Activated naive CD4-positive, alpha-beta T cell treated with anti-CD3 and anti-CD28 coated beads for 36 hours (primary cell): ENCODE measurements around the gene ATG9B. TPM values are rescaled to one million over a fixed set of nuclear protein-coding genes. Genes with fewer than 3 reads are reported as not detected.

Experiments used
- CTCF ChIA-PET: fragments of 350-600 bp; sonication (Branson Sonifier 250); formaldehyde crosslinking; loops from one replicate; lab custom pipeline; 2021; ENCODE audit warnings: antibody characterized with exemption; lab: Charles Lee
- DNase-seq: peaks from one replicate; pipeline ENCODE4 v3.0.0-alpha.2; 2020
- H3K27ac Mint-ChIP-seq: one replicate; pipeline ENCODE4 v1.8.0; 2021; ENCODE audit warnings: mild to moderate bottlenecking, mixed read lengths
- H3K27me3 Mint-ChIP-seq: one replicate; pipeline ENCODE4 v1.8.0; 2021; ENCODE audit warnings: low read depth, mixed read lengths
- H3K36me3 Mint-ChIP-seq: one replicate; pipeline ENCODE4 v1.8.0; 2021; ENCODE audit warnings: low read depth, mixed read lengths
- H3K4me1 Mint-ChIP-seq: one replicate; pipeline ENCODE4 v1.8.0; 2021; ENCODE audit warnings: low read depth, mixed read lengths
- H3K4me3 Mint-ChIP-seq: one replicate; pipeline ENCODE4 v1.8.0; 2021; ENCODE audit warnings: mild to moderate bottlenecking, moderate library complexity, mixed read lengths
- H3K9me3 Mint-ChIP-seq: one replicate; pipeline ENCODE4 v1.8.0; 2021; ENCODE audit warnings: mixed read lengths
- intact Hi-C: fragments of 100-400 bp; cut with micrococcal nuclease; formaldehyde crosslinking; loops from one replicate; pipeline ENCODE4 v1.15.1; 2023
- total RNA-seq, 2 experiments: library from RNA; stranded (reverse); gene quantifications; one replicate each; pipeline ENCODE4 v1.2.3, GENCODE V29; 2021

The ATG9B gene
- total RNA-seq, 2 experiments from 2014 or later, result 2.8 to 4.0 TPM

DNA sequence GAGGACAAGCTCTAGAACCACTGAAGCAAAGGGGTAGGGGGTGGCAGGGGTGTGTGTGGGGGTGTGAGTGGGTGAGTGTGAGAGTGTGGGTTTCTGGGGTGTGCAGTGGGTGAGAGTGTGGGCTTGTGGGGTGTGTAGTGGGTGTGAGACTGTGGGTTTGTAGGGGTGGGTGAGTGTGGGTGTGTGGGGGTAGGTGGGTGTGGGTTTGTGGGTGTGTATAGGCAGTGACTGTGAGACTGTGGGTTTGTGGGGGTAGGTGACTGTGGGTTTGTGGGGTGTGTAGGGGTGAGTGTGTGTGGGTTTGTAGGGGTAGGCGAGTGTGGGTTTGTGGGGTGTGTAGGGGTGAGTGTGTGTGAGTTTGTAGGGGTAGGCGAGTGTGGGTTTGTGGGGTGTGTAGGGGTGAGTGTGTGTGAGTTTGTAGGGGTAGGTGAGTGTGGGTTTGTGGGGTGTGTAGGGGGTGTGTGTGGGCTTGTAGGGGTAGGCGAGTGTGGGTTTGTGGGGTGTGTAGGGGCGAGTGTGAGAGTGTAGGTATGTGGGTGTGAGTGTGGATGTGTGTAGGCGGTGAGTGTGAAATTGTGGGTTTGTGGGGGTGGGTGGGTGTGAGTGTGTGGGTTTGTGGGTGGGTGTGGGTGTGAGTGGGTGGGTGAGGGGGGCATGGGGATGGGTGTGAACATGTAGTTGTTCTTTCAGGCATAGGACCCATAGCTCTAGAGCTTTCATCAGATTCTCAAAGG is 24.6 kb downstream of the ATG9B start:
- Mint-ChIP-seq H3K27me3 (no peaks in the 10 kb centered on the region), H3K4me3 (no peak overlapping the region), H3K36me3 (peaks cover 2% of the 10 kb centered on the region), H3K4me1 (peaks cover 34% of the 10 kb centered on the region), H3K9me3 (no peaks in the 10 kb centered on the region), H3K27ac (no peak overlapping the region)
- DNase-seq, result no peak
- intact Hi-C loops, result no loop called here
- CTCF ChIA-PET, result interaction anchor here (0.7 kb wide), 1 partner anchor 11 kb away, joined by 3 read pairs; no protein-coding TSS in a partner anchor

DNA sequence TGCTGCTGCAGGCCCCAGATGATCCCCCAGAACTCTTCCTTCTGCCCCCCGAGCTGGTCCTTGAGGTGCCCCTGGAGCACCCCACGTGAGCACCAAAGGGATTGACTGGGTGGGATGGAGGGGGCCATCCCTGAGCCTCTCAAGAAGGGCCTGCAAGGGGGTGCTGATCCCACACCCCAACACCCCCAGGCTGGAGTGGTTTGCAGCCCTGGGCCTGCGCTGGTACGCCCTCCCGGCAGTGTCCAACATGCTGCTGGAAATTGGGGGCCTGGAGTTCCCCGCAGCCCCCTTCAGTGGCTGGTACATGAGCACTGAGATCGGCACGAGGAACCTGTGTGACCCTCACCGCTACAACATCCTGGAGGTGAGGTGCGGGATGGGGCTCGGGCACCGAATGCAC is 25.3 kb downstream of the ATG9B start:
- no peak overlapping the region for H3K27ac Mint-ChIP-seq
- no peaks in the 10 kb centered on the region for H3K27me3 Mint-ChIP-seq
- no peak for DNase-seq
- intact Hi-C loops, result no loop called here
- no peaks in the 10 kb centered on the region for H3K9me3 Mint-ChIP-seq
- CTCF ChIA-PET, result no interaction called here
- no peak overlapping the region for H3K4me3 Mint-ChIP-seq
- no peaks in the 10 kb centered on the region for H3K36me3 Mint-ChIP-seq
- H3K4me1 Mint-ChIP-seq, result peaks cover 38% of the 10 kb centered on the region

DNA sequence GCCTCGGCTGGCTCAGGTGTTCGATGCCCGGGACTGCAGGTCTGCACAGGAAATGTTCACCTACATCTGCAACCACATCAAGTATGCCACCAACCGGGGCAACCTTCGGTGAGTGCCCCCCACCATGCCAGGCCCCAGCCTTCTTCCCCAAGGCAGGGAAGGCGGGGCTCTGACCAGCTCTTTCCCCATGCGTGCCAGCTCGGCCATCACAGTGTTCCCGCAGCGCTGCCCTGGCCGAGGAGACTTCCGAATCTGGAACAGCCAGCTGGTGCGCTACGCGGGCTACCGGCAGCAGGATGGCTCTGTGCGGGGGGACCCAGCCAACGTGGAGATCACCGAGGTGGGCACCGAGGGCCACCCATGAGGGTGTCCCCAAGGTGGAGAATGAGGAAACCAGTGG is 26.0 kb downstream of the ATG9B start:
- peaks cover 40% of the 10 kb centered on the region for H3K4me1 Mint-ChIP-seq
- DNase-seq, result no peak
- H3K27ac Mint-ChIP-seq, result no peak overlapping the region
- H3K4me3 Mint-ChIP-seq, result no peak overlapping the region
- CTCF ChIA-PET, result interaction anchor here (1.3 kb wide), 1 partner anchor 14 kb away, joined by 3 read pairs; no protein-coding TSS in a partner anchor
- H3K27me3 Mint-ChIP-seq, result no peaks in the 10 kb centered on the region
- no peaks in the 10 kb centered on the region for H3K9me3 Mint-ChIP-seq
- H3K36me3 Mint-ChIP-seq, result no peaks in the 10 kb centered on the region
- intact Hi-C loops, result no loop called here

DNA sequence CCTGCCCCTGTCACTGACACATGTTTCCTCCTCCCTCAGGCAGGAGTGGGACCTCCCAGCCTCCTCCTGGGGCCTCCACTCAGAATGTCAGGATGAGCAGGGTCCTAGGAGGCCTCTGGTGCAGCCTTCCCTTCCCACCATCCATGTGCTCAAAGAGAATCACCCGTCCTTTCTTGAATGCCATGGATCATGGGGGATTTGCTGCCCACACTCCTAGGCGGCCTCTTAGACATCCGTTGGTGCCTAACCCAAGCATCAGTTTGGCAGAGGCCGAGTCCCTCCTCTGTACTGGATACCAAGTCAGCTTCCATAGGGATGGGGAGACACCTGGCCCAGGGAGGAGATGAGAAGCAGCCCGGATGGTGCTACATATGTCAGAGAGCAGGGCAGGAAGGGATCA is 26.5 kb downstream of the ATG9B start:
- Mint-ChIP-seq H3K36me3 (no peaks in the 10 kb centered on the region), H3K27me3 (no peaks in the 10 kb centered on the region), H3K4me1 (peaks cover 43% of the 10 kb centered on the region), H3K9me3 (no peaks in the 10 kb centered on the region), H3K27ac (no peak overlapping the region), H3K4me3 (no peak overlapping the region)
- CTCF ChIA-PET, result interaction anchor here (0.8 to 1.5 kb wide), 3 partner anchors 11 to 35 kb away, joined by 3 to 5 read pairs (median 3); no protein-coding TSS in a partner anchor
- intact Hi-C loops, result loop anchor here (2.0 kb wide), 1 partner anchor 17 kb away; no protein-coding TSS in a partner anchor
- no peak for DNase-seq

GRCh38 chr7:150997075-150997511 is 27.2 kb downstream of the ATG9B start:
- DNase-seq, result no peak
- H3K4me1 Mint-ChIP-seq, result peaks cover 43% of the 10 kb centered on the region
- H3K36me3 Mint-ChIP-seq, result no peaks in the 10 kb centered on the region
- no peaks in the 10 kb centered on the region for H3K27me3 Mint-ChIP-seq
- no peaks in the 10 kb centered on the region for H3K9me3 Mint-ChIP-seq
- intact Hi-C loops, result loop anchor here (2.0 kb wide), 1 partner anchor 18 kb away; no protein-coding TSS in a partner anchor
- no peak overlapping the region for H3K4me3 Mint-ChIP-seq
- CTCF ChIA-PET, result interaction anchor here (1.4 to 1.5 kb wide), 2 partner anchors 12 to 34 kb away, joined by 3 to 5 read pairs; no protein-coding TSS in a partner anchor
- H3K27ac Mint-ChIP-seq, result no peak overlapping the region

DNA sequence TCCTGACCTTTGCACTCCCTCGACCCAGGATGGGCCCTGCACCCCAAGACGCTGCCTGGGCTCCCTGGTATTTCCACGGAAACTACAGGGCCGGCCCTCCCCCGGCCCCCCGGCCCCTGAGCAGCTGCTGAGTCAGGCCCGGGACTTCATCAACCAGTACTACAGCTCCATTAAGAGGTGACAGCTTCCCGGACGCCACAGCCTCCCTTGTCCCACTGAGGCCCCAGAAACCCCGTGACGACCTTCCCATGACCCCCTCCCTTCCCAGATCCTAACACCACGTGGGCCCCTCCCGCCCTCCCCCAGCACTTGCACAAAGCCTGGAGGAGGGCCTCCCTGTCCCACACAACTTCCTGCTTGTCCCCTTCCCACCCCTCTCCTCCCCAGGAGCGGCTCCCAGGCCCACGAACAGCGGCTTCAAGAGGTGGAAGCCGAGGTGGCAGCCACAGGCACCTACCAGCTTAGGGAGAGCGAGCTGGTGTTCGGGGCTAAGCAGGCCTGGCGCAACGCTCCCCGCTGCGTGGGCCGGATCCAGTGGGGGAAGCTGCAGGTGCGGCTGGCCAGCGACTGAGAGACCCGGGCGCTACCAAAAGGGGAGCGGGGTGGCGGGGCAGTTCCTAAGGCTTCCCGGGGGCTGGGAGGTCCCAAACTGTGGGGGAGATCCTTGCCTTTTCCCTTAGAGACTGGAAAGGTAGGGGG is 27.8 kb downstream of the ATG9B start:
- intact Hi-C loops, result loop anchor here (2.0 kb wide), 1 partner anchor 18 kb away; no protein-coding TSS in a partner anchor
- H3K9me3 Mint-ChIP-seq, result no peaks in the 10 kb centered on the region
- H3K4me3 Mint-ChIP-seq, result peak overlapping the region; percentile 49
- H3K4me1 Mint-ChIP-seq, result peaks cover 43% of the 10 kb centered on the region
- peak; percentile 52 for DNase-seq
- no peak overlapping the region for H3K27ac Mint-ChIP-seq
- CTCF ChIA-PET, result interaction anchor here (0.9 to 1.5 kb wide), 3 partner anchors 12 to 33 kb away, joined by 3 to 5 read pairs (median 3); no protein-coding TSS in a partner anchor
- H3K36me3 Mint-ChIP-seq, result no peaks in the 10 kb centered on the region
- no peaks in the 10 kb centered on the region for H3K27me3 Mint-ChIP-seq

- peaks cover 43% of the 10 kb centered on the region for H3K4me1 Mint-ChIP-seq
- CTCF ChIA-PET, result interaction anchor here (0.9 to 3.6 kb wide), 9 partner anchors 10 to 97 kb away, joined by 3 to 29 read pairs (median 7); partner anchors contain the start of genes ASIC3 and SLC4A2
- H3K9me3 Mint-ChIP-seq, result peaks cover 15% of the 10 kb centered on the region
- peak overlapping the region; percentile 53 for H3K4me3 Mint-ChIP-seq
- no peak for DNase-seq
- intact Hi-C loops, result no loop called here
- no peaks in the 10 kb centered on the region for H3K27me3 Mint-ChIP-seq
- H3K27ac Mint-ChIP-seq, result no peak overlapping the region
- H3K36me3 Mint-ChIP-seq, result no peaks in the 10 kb centered on the region
Measured at GRCh38 chr7:150994838-150995510, 29.3 kb downstream of the ATG9B start.

DNA sequence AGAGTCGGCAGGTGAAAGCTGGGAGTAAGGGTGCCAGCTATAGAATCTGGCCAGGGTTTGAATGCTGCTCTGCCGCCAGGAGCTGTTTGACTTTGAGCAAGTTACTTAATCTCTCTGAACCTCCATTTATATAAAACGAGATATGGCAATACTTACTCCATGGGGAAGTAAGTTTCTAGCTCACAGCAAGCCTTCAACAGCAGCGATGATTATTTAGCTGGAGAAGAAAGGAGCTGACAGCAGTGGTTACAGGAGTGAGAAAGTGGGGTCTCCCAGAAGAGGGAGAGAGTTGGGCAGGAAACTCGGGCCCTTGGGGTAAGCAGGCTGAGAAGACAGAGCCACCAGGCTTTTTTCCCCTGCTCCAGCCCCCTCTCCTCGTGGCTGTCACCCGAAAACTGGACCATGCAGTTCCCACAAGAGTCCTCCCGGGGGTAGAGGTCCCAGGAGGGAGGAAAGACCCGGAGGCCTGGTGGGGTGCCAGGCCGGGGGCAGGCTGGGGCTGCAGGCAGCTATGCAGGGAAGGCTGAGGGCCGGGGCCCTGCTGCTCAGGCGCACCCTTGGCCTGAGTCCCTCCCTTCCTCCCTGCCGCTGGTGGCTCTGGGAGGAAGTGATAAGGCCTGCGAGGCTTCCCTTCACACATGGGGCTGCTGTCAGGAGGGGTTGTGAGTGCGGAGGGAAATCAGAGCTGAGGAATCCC is 30.0 kb downstream of the ATG9B start:
- peak overlapping the region; percentile 53 for H3K4me3 Mint-ChIP-seq
- H3K27ac Mint-ChIP-seq, result no peak overlapping the region
- DNase-seq, result peak; percentile 52
- peaks cover 22% of the 10 kb centered on the region for H3K9me3 Mint-ChIP-seq
- CTCF ChIA-PET, result interaction anchor here (0.7 to 3.6 kb wide), 11 partner anchors 9 to 178 kb away, joined by 3 to 29 read pairs (median 7); partner anchors contain the start of genes ASIC3 and SLC4A2
- H3K27me3 Mint-ChIP-seq, result no peaks in the 10 kb centered on the region
- H3K36me3 Mint-ChIP-seq, result no peaks in the 10 kb centered on the region
- intact Hi-C loops, result no loop called here
- H3K4me1 Mint-ChIP-seq, result peaks cover 41% of the 10 kb centered on the region

DNA sequence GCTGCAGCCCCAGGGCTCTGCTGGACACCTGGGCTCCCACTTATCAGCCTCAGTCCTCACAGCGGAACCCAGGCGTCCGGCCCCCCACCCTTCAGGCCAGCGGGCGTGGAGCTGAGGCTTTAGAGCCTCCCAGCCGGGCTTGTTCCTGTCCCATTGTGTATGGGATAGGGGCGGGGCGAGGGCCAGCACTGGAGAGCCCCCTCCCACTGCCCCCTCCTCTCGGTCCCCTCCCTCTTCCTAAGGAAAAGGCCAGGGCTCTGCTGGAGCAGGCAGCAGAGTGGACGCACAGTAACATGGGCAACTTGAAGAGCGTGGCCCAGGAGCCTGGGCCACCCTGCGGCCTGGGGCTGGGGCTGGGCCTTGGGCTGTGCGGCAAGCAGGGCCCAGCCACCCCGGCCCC is 30.8 kb downstream of the ATG9B start:
- H3K27ac Mint-ChIP-seq, result no peak overlapping the region
- no peak overlapping the region for H3K4me3 Mint-ChIP-seq

GRCh38 chr7:150992833-150993302 is 31.4 kb downstream of the ATG9B start:
- CTCF ChIA-PET, result interaction anchor here (0.9 to 5.1 kb wide), 4 partner anchors 17 to 91 kb away, joined by 3 to 21 read pairs (median 10); no protein-coding TSS in a partner anchor
- intact Hi-C loops, result no loop called here
- Mint-ChIP-seq H3K4me1 (peaks cover 44% of the 10 kb centered on the region), H3K27me3 (no peaks in the 10 kb centered on the region), H3K9me3 (peaks cover 22% of the 10 kb centered on the region), H3K36me3 (no peaks in the 10 kb centered on the region), H3K4me3 (no peak overlapping the region), H3K27ac (no peak overlapping the region)
- no peak for DNase-seq

More for the DNA sequence above, 30.8 kb downstream of the ATG9B start:
- no peak for DNase-seq
- Mint-ChIP-seq H3K36me3 (no peaks in the 10 kb centered on the region), H3K4me1 (peaks cover 43% of the 10 kb centered on the region), H3K9me3 (peaks cover 22% of the 10 kb centered on the region), H3K27me3 (no peaks in the 10 kb centered on the region)
- CTCF ChIA-PET, result interaction anchor here (1.0 to 5.1 kb wide), 6 partner anchors 9 to 117 kb away, joined by 4 to 29 read pairs (median 18); no protein-coding TSS in a partner anchor
- intact Hi-C loops, result no loop called here

GRCh38 chr7:150992051-150992640 is 32.1 kb downstream of the ATG9B start:
- Mint-ChIP-seq H3K4me3 (no peak overlapping the region), H3K36me3 (no peaks in the 10 kb centered on the region), H3K27me3 (no peaks in the 10 kb centered on the region), H3K27ac (no peak overlapping the region), H3K4me1 (peaks cover 39% of the 10 kb centered on the region), H3K9me3 (peaks cover 22% of the 10 kb centered on the region)
- CTCF ChIA-PET, result interaction anchor here (0.9 to 5.1 kb wide), 5 partner anchors 18 to 131 kb away, joined by 3 to 21 read pairs (median 4); no protein-coding TSS in a partner anchor
- no peak for DNase-seq
- intact Hi-C loops, result no loop called here
